Measurements from ENCODE around the gene REC8.

- TF ChIP-seq CTCF (IDR thresholded peaks at IDR 0.05; ENCODE audit: poor library complexity) (no peak), EZH2 (IDR thresholded peaks at IDR 0.05; ENCODE audit: borderline replicate concordance) (no peak), EZH2phosphoT487 (IDR thresholded peaks at IDR 0.05; ENCODE audit: low read depth, severe bottlenecking, unreplicated experiment) (no peak)
Measured at GRCh38 chr14:24147761-24148428, 24.0 kb upstream of the REC8 start.

Measured in hepatocyte (in vitro differentiated cells).